Stimulated activated CD8-positive, alpha-beta memory T cell treated with anti-CD3 and anti-CD28 coated beads, Interleukin-15, amount 100 ng/mL, for 1 hour (primary cell): Measurements from ENCODE around the gene DLEU7.

Experiments
- DNase-seq: peaks from one replicate; pipeline ENCODE4 v3.0.0-alpha.2; 2020; ENCODE audit warnings: low read depth

The DLEU7 gene

DNA sequence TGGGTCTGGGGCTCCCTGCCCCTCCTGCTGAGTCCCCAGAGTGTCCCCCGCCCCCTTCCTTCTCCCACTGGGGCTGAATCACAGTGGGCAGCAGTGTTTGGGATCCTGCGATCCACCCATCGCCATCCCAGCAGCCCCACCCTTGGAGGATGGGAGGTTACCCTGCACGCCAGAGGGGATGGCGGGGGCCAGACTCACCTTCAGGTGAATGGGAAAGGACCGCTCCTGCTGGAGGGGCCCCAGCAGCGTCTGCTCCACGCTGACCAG lies 569 bp downstream of the DLEU7 start:
- no peak for DNase-seq

DNA sequence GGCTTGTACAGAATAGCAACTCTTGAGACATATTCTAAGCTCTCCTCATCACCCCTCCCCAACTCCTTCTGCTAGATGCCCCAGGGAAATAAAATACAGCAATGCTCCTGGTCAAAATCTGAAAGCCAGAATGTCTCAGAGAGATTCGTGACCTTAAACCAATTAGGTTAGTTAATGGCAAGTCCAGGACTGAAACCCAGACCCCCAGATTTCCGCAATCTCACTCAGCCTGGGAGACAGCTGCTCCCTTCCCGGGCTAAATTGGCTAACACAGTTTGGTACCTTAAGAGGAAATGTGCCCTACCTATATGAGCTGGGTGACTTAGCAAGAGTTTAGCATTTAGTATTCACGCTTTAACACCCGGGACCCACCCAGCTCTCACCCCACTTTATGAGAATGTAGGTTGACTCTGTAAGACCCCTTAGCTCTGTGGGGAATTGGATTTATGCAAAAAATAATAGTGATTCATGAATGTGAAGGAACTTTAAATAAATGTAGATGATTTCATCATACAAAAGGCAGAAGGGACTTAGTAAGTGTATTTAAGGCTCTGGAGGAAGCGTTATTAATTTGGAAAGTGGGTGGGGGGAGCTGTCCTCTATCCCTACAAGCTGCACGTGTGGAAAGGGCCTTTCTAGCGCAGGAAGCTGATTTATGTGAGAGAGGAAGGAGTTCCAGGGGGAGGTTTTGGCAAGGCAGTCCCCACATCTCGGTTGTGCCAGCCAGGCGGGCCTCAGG lies 1.1 kb downstream of the DLEU7 start:
- DNase-seq = no peak

DNA sequence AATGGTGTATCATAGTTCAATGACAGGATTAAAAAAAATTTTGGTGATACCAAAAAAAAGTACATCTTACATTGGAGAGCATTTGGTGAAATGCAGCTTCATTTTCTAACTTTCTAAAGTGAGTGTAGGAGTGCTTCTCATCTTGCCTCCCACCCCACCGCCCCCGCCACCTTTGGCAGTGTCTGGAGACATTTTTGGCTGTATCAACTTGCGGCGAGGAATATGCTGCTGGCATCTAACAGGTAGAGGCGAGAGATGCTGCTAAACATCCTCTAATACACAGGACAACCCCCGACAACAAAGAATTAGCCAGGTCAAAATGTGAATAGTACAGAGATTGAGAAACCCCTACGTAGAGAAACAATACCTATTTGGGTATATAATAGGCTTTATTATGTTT lies 1.7 kb downstream of the DLEU7 start:
- DNase-seq = no peak

DNA sequence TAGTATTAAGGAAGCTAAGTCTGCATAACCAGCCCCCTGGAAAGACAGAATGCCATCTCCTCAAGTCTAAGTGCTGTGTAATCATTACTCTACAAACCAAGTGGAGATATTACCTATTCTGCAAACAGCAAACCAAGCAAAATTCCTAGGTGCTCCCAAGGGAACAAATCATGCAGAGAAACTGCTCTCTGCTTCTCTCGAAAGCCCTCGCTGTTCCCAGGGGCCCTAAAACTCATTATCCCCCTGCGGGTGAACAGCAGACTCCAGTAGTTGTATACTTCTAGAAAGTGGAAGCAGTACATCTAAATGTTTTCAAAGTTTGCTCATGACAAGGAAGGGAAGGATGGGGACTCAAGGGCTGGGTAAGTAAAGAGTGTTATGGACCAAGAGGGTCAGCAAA lies 3.2 kb downstream of the DLEU7 start:
- DNase-seq = no peak

DNA sequence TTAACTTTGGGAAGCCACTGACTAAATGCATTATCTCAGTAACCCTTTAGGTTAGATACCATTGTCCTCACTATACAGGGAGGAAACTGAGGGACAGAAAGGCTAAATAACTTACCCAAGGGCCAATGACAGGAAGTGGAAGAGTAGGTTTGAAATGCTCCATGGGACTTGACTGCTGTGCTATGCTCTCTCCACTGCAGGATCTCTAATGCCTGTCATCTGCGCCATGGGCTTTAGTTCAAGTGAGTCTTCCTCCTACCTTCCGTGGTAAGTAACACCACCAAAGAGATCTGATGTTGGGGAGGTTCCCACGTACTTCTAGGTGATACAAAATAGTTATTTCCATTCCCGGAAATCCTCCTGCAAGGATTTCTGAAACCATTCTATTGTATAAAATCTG lies 3.7 kb downstream of the DLEU7 start:
- DNase-seq = no peak

DNA sequence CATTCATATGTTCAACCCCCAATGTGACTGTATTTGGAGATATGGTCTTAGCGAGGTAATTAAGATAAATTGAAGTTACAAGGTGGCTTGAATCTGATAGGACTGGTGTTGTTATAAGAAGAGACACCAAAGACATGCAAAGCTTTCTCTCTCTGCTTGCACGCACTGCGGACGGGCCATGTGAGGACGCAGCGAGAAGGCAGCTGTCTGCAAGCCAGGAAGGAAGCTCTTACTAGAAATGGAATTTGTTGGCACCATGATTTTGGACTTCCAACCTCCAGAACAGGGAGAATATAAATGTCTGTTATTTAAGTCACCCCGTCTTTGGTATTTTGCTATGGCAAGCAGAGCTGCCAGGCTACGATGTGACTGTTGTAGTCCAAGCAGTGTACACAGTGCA lies 4.8 kb downstream of the DLEU7 start:
- no peak for DNase-seq

DNA sequence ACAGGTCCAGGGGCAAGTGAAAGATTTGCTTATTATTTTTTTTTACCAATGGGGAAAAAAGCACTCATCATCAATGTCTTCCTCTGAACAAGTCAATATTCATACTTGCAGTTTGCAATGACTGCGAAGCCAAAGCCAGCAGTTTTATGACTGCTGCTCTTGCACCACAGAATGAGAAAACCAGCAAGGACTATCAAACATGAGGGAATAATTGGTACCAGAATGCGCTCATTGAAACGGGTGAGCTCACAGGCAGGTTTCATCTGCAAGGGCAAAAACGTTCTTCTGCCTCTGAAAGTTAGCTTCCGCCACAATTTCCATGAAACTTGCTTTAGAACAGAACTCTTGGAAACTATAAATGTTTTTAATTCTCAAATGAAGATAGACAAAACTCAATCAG lies 5.5 kb downstream of the DLEU7 start:
- DNase-seq = no peak

DNA sequence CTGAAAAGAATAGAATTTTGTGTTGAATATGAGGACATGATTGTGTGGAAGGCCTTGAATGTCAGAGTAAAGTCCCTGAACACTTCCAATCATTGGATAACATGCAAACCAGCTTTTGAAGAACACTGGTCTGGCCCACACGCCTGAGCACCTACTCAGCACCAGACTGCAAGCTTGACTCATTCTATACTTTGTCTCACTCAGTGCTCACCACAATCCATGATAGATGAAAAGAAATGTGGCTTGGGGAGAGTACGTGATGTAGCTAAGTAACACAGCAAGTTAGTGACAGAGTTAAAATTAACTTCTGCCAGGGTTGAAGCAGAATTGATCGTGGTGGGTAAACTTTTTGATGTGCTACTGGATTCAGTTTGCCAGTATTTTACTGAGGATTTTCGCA lies 12.0 kb downstream of the DLEU7 start:
- DNase-seq = no peak

DNA sequence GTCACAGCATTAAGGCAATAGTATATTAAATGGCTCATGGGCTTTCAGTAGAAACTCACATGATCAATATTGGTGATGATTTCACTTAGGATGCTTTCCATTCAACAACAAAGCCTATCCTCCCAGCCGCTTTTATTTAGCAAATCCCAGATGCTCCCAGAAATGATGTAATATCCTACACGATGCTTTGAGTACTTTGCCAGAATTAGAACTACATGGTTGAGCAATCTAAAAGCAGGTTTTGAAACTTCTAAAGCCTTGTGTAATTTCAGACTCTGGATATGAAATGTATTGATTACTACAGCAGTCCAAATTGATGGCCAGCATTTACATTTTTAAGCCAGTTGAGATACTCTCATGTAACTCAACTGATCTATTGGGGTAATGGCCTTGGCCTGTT lies 13.6 kb downstream of the DLEU7 start:
- DNase-seq = no peak

DNA sequence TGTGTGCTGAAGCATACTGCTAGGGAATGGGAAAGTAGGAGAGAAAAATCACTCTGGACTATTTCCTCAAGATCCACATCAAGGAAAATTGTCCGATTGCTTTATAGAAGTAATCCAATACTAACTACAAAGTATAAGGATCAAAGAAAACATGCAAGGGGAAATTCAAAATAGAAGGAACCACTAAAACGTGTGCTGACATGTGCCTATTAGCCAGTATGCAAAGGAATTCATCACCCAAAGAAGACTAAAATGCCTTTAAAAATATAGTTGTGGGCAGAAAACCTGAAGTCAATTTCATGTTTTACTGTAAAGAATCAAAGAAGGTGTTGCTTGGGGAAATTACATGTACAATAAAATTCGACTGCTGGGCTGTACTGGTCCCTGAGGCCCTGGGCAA lies 14.3 kb downstream of the DLEU7 start:
- DNase-seq = no peak

DNA sequence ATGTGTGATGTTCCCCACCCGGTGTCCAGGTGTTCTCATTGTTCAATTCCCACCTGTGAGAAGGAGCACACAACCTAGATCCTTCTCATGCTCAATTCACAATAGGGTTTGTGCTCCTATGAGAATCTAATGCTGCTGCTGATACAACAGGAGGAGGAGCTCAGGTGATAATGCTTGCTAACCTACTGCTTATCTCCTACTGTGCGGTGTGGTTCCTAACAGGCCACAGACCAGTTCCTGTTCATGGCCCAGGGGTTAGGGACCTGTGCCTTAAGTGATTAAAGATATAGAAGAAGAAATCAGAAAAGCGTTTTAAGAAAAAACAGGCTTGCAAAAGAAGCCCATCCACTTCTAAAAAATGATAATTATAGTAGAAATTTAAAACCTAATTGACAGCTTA lies 17.5 kb downstream of the DLEU7 start:
- DNase-seq = no peak

DNA sequence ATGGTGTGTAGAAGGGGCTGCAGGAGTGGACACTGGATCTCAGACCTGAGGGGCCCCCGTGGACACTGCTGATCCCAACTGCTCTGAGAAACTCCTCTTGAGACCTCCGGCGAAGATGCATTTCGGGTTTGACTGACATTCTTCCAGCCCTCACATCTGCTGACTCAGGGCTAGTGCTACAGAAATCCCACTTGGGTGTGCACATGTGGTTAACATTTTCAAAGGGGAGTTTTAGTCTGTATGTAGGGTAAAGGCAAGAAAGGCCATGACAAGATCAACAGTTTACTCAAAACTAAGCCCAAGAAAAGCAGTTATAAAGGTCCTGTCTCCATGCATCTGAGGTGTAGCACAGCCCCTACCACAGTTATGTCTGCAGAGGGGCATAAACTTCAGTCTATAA lies 31.2 kb downstream of the DLEU7 start:
- no peak for DNase-seq

DNA sequence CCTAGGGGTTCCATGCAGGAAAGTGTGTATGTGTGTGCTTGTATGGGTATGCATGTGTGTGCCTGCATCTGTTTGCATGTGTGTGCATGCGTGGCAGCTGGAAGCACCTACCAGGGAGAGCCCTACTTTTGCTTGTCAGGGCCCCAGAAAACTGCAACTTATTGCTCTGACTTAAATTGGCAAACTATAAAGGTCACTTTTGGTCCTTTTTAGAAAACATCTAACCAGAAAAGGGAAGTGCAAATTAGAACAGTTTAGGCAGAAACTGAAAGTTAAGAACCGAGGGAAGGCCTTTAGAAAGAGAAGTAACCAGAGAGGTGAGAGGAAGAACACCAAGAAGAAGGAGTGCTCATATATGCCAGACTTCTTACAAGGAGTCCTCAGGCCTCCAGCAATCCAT lies 32.5 kb downstream of the DLEU7 start:
- DNase-seq = no peak

DNA sequence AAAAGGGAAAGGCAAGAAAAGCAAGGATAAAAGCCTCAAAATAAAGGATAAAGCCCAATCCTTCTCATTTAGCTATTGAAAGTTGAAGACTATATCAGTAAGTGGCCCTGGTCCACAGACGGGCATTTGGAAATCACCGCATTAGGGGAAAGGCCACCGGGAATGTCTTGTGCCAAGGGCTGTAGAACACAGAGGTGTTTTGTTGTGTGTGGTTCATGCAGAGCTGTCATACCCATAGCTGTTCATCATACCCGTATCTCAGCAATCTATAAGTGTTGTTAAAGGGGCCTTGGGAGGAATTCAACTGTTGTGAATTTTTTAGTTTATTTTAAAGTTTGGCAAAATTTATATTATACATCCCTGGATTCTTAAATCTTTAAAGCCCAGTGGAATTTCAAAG lies 33.0 kb downstream of the DLEU7 start:
- no peak for DNase-seq

DNA sequence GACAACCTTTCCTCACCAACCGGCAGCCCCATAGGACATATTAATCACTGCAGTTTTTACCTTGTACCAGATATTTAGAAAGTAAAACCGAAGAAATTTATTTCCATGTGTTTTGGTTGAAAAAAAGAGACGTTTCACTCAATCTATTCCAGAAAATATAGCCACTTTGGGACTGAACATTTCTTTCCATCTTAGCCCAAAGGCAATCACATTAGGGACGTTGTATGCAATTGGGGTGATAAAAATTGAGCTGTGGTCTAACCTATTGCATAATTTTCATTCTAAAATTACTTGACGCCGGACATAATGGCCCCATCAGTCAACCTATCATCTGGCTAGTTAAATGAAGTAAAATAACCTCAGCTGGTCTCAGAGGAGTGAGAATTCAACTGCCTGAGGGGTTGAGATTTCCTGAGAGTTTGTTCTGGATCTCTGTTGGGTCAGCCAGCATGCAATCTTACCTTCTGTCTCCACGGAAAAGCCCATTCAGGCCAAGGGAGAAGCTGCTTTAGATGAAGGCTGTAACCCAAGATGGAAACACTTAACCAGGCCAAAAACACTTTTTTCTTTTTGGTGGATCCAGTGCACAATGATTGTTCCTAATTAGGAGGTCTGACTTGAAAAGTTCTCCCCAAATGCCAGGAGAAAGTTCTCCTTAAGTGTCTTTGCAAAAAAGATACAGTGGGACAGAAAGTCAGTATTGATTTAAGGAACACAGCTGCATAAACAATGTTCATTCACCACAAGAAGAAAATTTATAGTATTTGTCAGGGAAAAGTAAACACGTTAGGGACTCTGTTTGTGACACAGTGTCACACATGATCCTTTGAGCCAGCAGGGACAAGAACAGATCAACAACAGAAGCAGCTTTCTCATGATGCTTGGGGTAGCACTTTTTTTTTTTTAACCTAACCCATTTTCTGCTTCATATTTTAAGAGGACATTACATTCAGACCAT lies 34.1 kb downstream of the DLEU7 start:
- no peak for DNase-seq

DNA sequence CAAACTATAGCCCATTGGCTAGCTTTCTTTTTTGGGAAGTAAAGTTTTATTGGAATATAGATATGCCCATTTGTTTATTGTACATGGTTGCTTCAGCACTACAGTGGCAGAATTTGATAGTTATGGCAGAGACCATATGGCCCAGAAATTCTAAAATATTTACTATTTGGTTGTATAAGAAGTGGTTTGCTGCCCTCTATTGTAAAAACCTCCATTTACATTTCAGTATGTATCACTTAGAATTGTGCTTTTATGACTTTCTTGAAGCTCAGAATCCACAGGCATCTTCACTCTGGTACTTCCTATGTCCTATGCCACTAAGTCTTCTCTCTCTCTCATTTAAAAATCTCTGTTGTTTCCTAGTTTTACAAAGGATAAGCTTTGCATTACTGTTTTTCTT lies 37.7 kb downstream of the DLEU7 start:
- DNase-seq = no peak

DNA sequence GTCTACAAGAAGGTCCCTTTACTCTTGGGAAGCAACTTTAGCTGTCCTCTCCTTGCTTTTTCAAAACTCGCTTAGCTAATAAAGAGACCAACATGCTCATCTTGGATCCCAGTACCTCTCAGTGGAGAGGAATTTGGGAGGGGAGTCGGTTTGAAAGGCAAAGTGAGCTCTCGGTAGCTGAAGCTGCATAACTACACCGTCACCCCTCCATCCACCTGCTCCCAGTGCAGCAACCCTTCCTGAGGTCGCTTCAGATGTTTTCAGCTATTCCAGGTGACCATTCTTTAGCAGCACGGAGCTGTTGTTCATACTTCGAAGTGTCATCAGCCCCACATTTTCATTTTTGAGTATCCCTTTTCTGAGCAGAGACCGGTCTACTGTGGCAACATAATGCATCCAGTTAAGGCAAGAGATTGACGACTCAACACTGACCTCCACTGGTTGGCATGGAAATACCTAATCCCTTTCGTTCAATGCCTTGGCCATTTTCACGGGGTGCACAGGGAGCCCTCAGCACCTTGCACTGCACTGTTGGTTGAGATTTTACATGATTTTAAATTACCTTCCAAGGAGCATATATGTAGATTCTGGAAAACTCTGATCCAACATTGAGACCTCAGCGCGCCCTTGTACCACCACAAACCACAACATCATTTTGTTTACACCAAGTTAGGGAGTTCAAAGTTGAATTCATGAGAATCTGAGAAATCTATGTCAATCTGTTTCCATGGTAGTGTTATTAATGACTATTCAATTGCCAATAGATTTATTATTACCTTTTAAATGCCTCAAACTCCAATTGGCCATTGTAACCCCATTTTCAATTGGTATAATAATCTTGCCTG lies 42.2 kb downstream of the DLEU7 start:
- peak; percentile 43 for DNase-seq

DNA sequence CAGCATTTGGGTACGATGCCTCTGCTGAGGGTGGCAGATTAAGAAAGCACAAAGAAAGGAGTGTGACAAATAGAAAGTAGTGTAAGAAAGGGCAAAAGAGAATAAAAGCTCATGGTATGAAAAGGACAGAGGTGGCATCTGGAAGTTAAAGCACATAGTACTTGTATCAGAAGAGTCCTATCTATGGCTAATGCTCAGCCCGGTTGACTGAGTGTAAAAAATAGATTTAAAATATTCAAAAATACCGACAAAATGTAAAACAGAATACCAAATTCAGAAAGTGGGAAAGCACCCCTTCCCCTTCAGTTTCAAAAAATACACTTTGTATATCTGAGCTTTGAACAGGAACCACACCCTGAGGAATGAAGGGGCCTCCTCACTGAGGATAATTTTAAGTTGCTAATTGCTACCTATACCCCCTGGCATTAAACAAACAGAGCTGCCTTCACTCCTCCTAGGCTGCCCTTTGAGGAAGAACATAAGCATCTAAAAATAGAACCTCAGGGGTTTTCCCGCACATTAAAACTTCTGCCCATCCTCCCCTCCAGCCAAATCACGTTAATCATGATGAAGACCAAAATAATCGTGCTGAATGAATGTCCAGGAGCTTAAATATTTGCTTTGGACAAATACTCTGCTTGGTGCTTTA lies 43.3 kb downstream of the DLEU7 start:
- DNase-seq = no peak

DNA sequence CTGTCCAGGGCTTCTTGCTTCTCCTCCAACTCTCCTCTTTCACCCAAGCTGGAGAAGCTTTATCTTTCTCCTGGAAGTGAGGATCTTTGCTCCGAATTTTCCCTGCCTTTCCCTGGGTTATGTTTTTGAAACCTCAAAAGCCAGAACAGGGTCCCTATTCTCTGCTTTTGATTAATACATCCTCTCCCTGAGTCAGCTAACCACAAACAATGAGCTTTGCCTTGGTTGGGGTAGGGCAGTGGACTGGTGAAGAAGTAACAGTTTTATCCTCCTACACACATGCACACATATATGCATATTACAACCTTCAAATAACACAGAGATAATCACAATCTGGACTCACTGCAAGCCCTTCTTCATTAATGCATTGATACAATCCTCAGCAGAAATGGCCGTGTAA lies 44.6 kb downstream of the DLEU7 start:
- DNase-seq = no peak

DNA sequence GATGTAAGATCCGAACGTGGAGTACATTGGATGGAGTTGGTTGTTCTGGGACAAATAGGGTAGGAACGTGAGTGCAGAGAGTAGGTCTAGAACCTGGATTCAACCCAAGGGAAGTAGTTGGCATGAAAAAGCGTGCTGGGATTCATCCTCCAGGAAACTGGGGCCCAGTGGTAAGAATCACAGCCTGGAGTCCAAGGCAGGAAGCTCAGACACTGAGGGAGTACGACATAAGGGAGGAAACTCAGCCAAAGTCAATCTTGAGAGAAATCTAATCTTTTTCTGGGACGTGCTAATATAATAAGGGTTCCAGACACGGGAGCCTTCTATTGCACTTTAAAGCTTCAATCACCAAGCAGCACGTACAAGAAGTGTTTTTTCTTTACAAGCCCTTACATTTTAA lies 46.4 kb downstream of the DLEU7 start:
- no peak for DNase-seq

DNA sequence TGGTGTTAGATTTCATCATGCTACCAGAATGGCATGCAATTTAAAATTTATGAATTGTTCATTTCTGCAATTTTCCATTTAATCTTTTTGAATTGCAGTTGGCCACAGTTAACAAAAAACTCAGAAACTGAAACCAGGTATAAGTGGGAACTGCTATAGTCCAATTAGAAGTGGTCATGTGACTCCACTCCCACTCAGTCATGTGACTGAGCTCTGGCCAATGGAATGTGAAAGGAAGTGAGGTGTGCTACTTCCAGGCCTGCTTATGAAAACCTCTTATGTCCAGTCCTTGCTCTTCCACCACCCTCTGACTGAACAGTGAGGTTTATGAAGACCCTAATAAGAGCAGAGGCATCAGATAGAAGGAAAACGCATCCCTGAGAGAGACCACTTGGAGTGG lies 47.0 kb downstream of the DLEU7 start:
- no peak for DNase-seq

DNA sequence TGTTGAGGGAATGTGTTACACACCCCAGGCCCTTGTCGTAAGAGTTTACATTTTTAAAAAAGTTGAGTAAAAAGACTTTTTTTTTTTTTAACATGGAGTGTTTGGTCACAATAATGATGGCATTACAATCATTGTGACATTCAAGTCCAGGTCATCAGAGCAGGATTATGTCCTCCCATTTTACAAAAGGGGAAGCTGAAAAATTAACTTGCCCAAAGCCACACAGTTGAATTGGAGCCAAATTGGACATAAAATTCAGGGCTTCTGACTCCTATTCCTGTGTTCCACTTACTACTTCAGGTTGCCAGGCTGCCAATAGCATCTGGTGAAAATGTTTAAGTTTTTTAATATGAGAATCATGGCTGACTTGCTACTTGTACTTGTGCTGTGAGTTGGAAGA lies 49.3 kb downstream of the DLEU7 start:
- DNase-seq = no peak
